ENCODE data around the gene MYADML2. TPM values are rescaled to one million over a fixed set of nuclear protein-coding genes. Genes with fewer than 3 reads are reported as not detected.

Gene MYADML2
- total RNA-seq, 2 donors from 2014 or later: not detected

- ATAC-seq (no peak), DNase-seq (no peak)
- no peaks in the 10 kb centered on the region for H3K9me3 ChIP-seq (ENCODE audit: control insufficient read depth, low read length, poor library complexity, severe bottlenecking)
- Mint-ChIP-seq H3K36me3 (ENCODE audit: low read depth) (peaks cover 2% of the 10 kb centered on the region), H3K4me1 (peaks cover 3% of the 10 kb centered on the region), H3K27ac (no peak overlapping the region), H3K4me3 (no peak overlapping the region), H3K27me3 (no peaks in the 10 kb centered on the region)
Observed at GRCh38 chr17:81906476-81907218, 40.4 kb downstream of the MYADML2 start.

DNA sequence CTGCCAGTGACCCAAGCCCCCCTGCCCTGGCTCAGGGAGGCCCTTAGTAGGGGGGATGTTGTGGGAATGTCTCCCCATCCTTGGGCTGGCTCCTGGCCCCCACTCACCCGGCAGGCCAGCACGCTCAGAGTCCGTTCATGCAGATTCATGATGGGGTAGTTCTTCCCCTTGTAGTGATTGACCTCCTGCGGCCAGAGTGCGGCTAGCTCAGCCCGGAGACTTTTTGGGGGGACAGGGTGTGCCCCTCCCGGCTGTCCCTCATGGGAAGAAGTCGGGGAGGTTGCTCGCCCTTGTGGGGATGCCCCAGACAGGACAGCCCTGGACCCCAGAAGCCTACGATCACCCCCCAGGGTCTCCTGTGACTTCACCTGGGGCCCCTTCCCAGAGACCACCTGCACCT is 41.0 kb downstream of the MYADML2 start:
- DNase-seq (no peak), ATAC-seq (no peak)
- Mint-ChIP-seq H3K4me3 (no peak overlapping the region), H3K27ac (no peak overlapping the region), H3K36me3 (ENCODE audit: low read depth) (peaks cover 2% of the 10 kb centered on the region), H3K27me3 (peaks cover 6% of the 10 kb centered on the region), H3K4me1 (no peaks in the 10 kb centered on the region)
- H3K9me3 ChIP-seq (ENCODE audit: control insufficient read depth, low read length, poor library complexity, severe bottlenecking): no peaks in the 10 kb centered on the region

DNA sequence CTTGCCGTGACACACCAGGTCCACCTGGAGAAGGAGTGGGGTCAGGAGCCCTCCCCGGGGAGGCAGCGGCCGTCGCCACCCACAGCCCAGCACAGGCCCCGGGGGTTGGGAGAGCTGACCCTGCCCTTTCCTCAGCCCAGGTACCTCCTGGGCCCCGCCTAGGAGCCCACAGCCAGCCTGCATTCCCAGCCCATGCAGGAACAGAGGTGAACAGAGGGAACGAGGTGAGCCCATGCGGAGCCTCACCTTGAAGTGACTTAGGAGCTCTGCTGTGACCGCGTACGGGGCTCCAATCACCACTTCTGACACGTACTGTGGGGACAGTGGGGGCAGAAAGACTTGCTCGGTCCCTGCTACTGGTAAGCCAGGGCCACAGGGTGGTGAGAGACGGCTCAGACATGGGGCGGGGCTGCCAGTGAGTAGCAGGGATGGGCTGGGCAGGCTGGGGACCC is 41.6 kb downstream of the MYADML2 start:
- no peaks in the 10 kb centered on the region for H3K9me3 ChIP-seq (ENCODE audit: control insufficient read depth, low read length, poor library complexity, severe bottlenecking)
- H3K36me3 Mint-ChIP-seq (ENCODE audit: low read depth): peaks cover 2% of the 10 kb centered on the region
- no peak for ATAC-seq
- H3K4me1 Mint-ChIP-seq: peaks cover 4% of the 10 kb centered on the region
- H3K27ac Mint-ChIP-seq: no peak overlapping the region
- H3K4me3 Mint-ChIP-seq: no peak overlapping the region
- no peak for DNase-seq
- peaks cover 11% of the 10 kb centered on the region for H3K27me3 Mint-ChIP-seq

DNA sequence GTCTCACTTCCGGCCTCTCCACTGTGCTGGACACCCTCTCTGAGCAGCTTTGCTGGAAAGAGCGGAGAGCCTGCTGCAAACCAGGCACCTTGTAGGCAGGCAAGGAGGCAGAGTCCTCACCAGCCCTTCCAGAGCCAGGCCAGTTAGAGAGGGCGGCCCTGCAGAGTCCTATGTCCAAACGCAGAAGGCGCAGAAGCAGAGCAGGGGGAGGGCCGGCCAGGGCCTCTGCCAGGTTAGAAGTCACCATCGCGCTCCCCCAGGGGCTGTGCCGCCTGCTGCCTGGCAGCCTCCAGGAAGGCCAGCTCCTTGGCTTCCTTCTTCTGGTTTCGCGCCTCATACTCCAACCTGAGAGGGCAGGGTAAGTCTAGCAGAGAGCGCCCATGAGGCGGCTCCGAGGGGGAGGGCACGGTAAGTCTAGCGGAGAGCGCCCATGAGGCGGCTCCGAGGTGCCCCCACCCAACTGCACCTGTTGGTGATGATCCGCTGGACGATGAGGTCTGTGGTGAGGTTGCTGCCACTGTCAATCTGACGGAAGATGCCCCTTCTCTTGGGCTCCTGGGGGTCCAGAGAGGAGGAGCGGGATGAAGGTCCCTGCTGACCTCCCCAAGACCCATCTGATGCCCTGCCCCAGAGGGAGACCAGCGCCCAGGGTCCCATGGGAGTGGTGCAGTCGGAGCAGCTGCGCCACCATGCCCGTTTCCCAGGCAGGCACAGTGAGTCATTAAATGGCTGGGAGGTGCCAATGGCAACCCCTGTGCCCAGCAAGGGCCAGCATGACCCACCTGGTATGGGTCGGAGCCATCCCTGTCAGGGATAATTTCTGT is 42.2 kb downstream of the MYADML2 start:
- no peak for ATAC-seq
- Mint-ChIP-seq H3K4me1 (peaks cover 4% of the 10 kb centered on the region), H3K27ac (no peak overlapping the region), H3K36me3 (ENCODE audit: low read depth) (peaks cover 3% of the 10 kb centered on the region), H3K4me3 (no peak overlapping the region), H3K27me3 (peaks cover 18% of the 10 kb centered on the region)
- DNase-seq: no peak
- no peaks in the 10 kb centered on the region for H3K9me3 ChIP-seq (ENCODE audit: control insufficient read depth, low read length, poor library complexity, severe bottlenecking)

GRCh38 chr17:81903896-81904599 is 43.0 kb downstream of the MYADML2 start:
- peaks cover 4% of the 10 kb centered on the region for H3K4me1 Mint-ChIP-seq
- no peaks in the 10 kb centered on the region for H3K9me3 ChIP-seq (ENCODE audit: control insufficient read depth, low read length, poor library complexity, severe bottlenecking)
- DNase-seq (no peak), ATAC-seq (no peak)
- H3K27me3 Mint-ChIP-seq: peaks cover 19% of the 10 kb centered on the region
- no peak overlapping the region for H3K4me3 Mint-ChIP-seq
- H3K27ac Mint-ChIP-seq: no peak overlapping the region
- peaks cover 3% of the 10 kb centered on the region for H3K36me3 Mint-ChIP-seq (ENCODE audit: low read depth)

GRCh38 chr17:81903415-81903831 is 43.6 kb downstream of the MYADML2 start:
- no peak overlapping the region for H3K4me3 Mint-ChIP-seq
- peaks cover 19% of the 10 kb centered on the region for H3K27me3 Mint-ChIP-seq
- H3K4me1 Mint-ChIP-seq: peaks cover 4% of the 10 kb centered on the region
- DNase-seq (no peak), ATAC-seq (no peak)
- peaks cover 3% of the 10 kb centered on the region for H3K36me3 Mint-ChIP-seq (ENCODE audit: low read depth)
- H3K9me3 ChIP-seq (ENCODE audit: control insufficient read depth, low read length, poor library complexity, severe bottlenecking): no peaks in the 10 kb centered on the region
- H3K27ac Mint-ChIP-seq: no peak overlapping the region

DNA sequence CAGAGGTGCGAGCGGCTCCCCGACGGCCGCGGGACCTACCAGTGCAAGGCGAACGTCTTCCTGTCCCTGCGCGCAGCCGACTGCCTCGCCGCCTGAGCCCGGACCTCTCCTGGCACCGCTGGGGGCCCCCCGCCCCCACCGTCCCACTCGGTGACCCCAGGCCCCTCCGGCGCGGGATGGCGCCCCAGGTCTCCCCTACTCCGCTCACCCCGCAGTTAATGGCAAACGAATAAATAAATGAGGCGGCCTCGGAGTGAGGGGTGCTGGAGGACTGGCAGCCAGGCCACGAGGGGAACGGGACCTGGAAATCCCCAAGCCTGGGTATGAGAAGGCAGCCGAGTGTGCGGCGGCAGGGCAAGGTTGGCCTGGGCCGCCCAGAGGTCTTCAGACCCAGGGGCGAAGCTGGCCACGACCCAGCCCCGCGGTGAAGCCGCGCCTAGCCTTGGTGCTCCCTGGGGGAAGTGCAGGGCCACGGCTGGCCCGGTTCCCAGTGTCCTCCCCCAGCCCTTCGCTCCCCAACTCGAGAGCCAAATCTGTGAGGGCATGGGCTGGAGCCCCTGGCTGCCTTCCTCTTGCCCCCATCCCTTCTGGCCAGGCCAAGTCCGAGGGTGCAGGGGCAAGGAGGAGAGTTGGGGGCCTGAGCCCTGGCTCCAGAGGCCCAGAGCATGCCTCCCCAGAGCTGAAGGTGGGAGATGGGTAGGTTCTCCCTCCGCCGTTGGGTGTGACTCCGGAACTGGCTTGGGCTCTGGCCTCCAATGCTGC is 44.2 kb downstream of the MYADML2 start:
- ATAC-seq: peak; percentile 55
- no peak for DNase-seq
- H3K4me1 Mint-ChIP-seq: peaks cover 4% of the 10 kb centered on the region
- peak overlapping the region; percentile 39 for H3K4me3 Mint-ChIP-seq
- peaks cover 19% of the 10 kb centered on the region for H3K27me3 Mint-ChIP-seq
- H3K27ac Mint-ChIP-seq: no peak overlapping the region
- peaks cover 3% of the 10 kb centered on the region for H3K36me3 Mint-ChIP-seq (ENCODE audit: low read depth)
- H3K9me3 ChIP-seq (ENCODE audit: control insufficient read depth, low read length, poor library complexity, severe bottlenecking): no peaks in the 10 kb centered on the region

- Mint-ChIP-seq H3K27ac (no peak within 1 kb of the TSS), H3K4me1 (peaks cover 4% of the 10 kb centered on the region), H3K36me3 (ENCODE audit: low read depth) (peaks cover 3% of the 10 kb centered on the region), H3K27me3 (peaks cover 19% of the 10 kb centered on the region), H3K4me3 (peak within 1 kb of the TSS; percentile 64)
- DNase-seq: no peak
- peak; percentile 64 for ATAC-seq
- H3K9me3 ChIP-seq (ENCODE audit: control insufficient read depth, low read length, poor library complexity, severe bottlenecking): no peaks in the 10 kb centered on the region
Observed at GRCh38 chr17:81902023-81902652, 44.9 kb downstream of the MYADML2 start, which contains the start of gene NPB. TSS of gene NPB (plus strand) at chr17:81902238. CDS start at chr17:81902278, 40 bp downstream.

DNA sequence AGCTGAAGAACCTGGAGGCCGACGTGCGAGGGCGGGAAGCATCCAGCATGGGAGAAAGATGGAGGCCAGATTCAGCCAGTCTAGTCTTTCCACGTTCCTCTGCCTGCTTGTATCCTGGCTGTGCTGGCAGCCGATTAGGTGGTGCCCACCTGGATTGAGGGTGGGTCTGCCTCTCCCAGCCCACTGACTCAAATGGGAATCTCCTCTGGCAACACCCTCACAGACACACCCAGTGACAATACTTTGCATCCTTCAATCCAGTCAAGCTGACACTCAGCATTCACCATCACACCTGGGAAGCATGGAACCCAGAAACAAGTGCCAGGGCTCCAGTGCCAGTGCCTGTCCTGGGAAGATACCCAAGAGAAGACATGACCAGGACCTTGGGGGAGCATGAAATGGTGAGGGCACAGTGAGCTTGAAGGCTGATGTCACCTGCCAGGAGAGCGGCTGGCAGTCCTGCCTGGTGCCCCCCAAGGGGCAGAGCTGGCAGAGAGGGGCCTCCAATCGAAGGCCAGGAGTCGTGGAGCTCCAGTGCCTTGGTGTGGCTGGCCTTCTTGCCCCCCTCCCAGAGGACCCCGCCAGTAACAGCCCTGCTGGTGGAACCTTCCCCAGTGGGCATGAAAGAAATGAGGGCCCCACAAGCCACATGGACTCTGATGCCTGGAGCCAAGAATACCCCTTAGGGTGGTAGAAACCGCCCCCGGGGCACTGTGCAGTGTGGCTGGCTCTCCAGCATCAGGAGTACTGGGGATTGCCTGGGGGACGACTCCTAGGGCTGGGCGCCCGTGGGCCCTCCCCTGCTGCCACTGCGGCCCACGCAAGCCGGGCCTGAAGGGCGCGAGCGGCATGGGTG is 45.6 kb downstream of the MYADML2 start:
- Mint-ChIP-seq H3K27ac (no peak overlapping the region), H3K4me3 (peak overlapping the region; percentile 64), H3K36me3 (ENCODE audit: low read depth) (peaks cover 3% of the 10 kb centered on the region), H3K4me1 (peaks cover 4% of the 10 kb centered on the region), H3K27me3 (peaks cover 19% of the 10 kb centered on the region)
- DNase-seq (no peak), ATAC-seq (peak; percentile 15)
- H3K9me3 ChIP-seq (ENCODE audit: control insufficient read depth, low read length, poor library complexity, severe bottlenecking): no peaks in the 10 kb centered on the region

DNA sequence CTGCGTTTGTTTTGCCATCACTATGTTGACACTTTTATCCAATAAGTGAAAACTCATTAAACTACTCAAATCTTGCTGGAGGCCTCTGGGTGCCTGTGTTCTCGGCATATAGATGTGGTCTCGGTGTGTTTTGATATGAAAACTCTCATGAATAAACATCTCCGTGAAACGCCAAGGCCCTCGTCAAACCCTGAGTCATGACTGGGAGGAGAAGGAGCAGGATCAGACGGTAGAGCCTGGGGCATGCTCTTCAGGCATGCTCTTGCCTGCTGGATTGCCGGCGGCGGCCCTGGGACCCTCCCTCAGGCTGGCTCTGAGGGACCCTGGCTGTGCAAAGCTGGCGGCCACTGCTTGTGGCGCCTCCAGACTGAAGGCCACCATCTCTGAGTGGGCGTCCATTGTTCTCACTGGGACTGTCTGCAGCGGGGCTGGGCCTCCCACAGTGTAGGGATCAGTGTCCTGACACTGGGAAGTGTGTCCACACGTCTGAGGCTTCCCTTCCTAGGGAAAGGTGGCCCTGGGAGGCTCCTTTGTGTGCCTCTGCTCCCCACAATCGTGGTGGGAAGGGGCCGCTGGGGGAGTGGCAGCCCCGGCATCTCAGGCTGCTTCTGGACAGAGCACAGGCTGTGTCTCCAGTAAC is 46.7 kb downstream of the MYADML2 start:
- Mint-ChIP-seq H3K27me3 (peaks cover 19% of the 10 kb centered on the region), H3K36me3 (ENCODE audit: low read depth) (peaks cover 3% of the 10 kb centered on the region), H3K4me3 (no peak overlapping the region), H3K4me1 (peaks cover 4% of the 10 kb centered on the region), H3K27ac (no peak overlapping the region)
- DNase-seq (no peak), ATAC-seq (no peak)
- no peaks in the 10 kb centered on the region for H3K9me3 ChIP-seq (ENCODE audit: control insufficient read depth, low read length, poor library complexity, severe bottlenecking)

GRCh38 chr17:81899514-81900166 is 47.4 kb downstream of the MYADML2 start:
- ATAC-seq: no peak
- Mint-ChIP-seq H3K27me3 (peaks cover 19% of the 10 kb centered on the region), H3K4me1 (peaks cover 4% of the 10 kb centered on the region), H3K27ac (no peak overlapping the region), H3K36me3 (ENCODE audit: low read depth) (peaks cover 3% of the 10 kb centered on the region), H3K4me3 (no peak overlapping the region)
- no peaks in the 10 kb centered on the region for H3K9me3 ChIP-seq (ENCODE audit: control insufficient read depth, low read length, poor library complexity, severe bottlenecking)
- no peak for DNase-seq
